Measurements from ENCODE around the gene PTPRN2.

PTPRN2 gene

GRCh38 chr7:158292948-158293347 is 294.7 kb downstream of the PTPRN2 start:
- DNase-seq (ENCODE audit: low spot score): no peak
- in situ Hi-C loops (cut with MboI; ENCODE audit: low pct_unique_long_range_greater_than_20kb, low sequenced_read_pairs, unreplicated experiment): no loop called here
- TF ChIP-seq CTCF (IDR thresholded peaks at IDR 0.05; ENCODE audit: extremely low read depth, insufficient read depth, missing control alignments): no peak

DNA sequence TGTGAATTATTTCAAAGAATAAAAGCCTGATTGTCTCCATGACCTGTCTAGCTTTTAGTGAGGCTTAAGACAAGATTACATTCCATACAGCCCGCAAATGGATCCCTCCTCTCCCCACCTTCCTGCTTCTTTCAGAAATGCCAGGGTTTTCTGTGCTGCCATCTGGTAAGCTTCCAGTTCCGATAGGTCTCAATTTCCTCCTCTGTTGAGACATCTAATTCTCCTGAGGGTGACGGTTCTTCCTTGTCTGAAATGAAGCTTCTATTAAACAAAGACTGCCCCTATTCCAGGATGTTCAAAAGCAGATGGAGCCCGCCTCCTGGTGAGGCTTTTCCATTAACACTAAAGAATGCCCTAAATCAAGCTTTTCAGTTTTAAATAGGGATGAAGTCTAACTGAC is 295.6 kb downstream of the PTPRN2 start:
- DNase-seq (ENCODE audit: low spot score): no peak
- TF ChIP-seq CTCF (IDR thresholded peaks at IDR 0.05; ENCODE audit: extremely low read depth, insufficient read depth, missing control alignments): no peak
- in situ Hi-C loops (cut with MboI; ENCODE audit: low pct_unique_long_range_greater_than_20kb, low sequenced_read_pairs, unreplicated experiment): no loop called here

- TF ChIP-seq CTCF (IDR thresholded peaks at IDR 0.05; ENCODE audit: extremely low read depth, insufficient read depth, missing control alignments): no peak
- in situ Hi-C loops (cut with MboI; ENCODE audit: low pct_unique_long_range_greater_than_20kb, low sequenced_read_pairs, unreplicated experiment): no loop called here
- DNase-seq (ENCODE audit: low spot score): no peak
Measured at GRCh38 chr7:158289761-158290523, 297.7 kb downstream of the PTPRN2 start.

GRCh38 chr7:158289231-158289630 is 298.4 kb downstream of the PTPRN2 start:
- no peak for DNase-seq (ENCODE audit: low spot score)
- no peak for TF ChIP-seq CTCF (IDR thresholded peaks at IDR 0.05; ENCODE audit: extremely low read depth, insufficient read depth, missing control alignments)
- in situ Hi-C loops (cut with MboI; ENCODE audit: low pct_unique_long_range_greater_than_20kb, low sequenced_read_pairs, unreplicated experiment): no loop called here

GRCh38 chr7:158286210-158286609 is 301.4 kb downstream of the PTPRN2 start:
- in situ Hi-C loops (cut with MboI; ENCODE audit: low pct_unique_long_range_greater_than_20kb, low sequenced_read_pairs, unreplicated experiment): no loop called here
- DNase-seq (ENCODE audit: low spot score): no peak
- no peak for TF ChIP-seq CTCF (IDR thresholded peaks at IDR 0.05; ENCODE audit: extremely low read depth, insufficient read depth, missing control alignments)

DNA sequence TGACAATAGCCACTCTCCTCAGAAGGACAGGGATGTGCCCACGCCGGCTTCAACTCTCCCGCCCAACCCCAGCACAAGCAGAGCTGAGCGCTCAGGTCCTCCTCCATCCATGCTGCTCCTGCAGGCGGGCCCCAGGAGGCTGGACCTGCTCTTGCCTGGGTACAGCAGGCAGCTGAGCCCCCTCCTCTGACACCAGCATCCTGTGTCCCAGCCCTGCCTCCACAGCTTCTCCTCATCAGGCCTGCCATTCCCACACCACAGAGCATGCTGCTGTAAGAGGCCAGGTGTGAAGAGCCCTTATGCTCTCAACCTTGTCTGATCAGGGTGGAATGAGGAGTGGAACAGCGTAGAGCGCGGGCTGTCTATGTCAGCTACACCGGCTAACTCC is 302.2 kb downstream of the PTPRN2 start:
- in situ Hi-C loops (cut with MboI; ENCODE audit: low pct_unique_long_range_greater_than_20kb, low sequenced_read_pairs, unreplicated experiment): no loop called here
- no peak for DNase-seq (ENCODE audit: low spot score)
- no peak for TF ChIP-seq CTCF (IDR thresholded peaks at IDR 0.05; ENCODE audit: extremely low read depth, insufficient read depth, missing control alignments)
